ENCODE data around the gene SCD5.

Gene SCD5

DNA sequence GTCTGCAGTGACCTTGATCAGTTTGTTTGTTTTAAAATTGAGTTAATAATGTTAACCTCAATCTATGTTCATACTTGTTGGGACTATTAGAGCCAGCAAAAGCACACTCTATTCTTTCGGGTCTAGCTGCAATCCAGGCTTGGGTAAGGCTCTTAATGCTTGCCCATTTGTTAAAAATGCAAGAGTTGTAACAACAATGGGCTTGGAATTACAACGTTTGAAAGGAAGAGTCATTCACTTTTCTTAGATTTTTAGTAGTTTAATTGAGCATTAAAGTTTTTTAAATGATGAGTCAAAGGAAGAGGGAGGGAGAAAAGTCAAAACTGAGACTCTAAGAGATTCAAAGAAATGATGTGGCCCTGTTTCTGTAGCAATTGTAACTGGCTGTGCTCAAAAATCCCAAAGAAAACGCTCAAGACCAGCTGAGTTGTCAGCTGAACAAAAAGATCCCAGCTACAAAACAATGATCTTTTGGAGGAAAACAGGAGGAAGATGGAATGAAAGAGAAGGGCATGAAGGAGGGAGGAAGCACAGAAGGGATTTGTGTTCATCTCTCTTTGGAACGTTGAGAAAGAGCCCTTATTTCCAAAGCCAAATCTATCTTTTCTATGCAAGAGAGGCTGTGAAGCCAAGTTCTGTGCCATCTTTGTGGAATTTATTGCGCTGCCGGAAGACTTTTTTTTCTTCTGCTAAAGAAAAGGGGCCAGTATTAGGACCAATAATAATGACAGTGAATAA, 5.5 kb downstream of the SCD5 start:
- no peak for DNase-seq

DNA sequence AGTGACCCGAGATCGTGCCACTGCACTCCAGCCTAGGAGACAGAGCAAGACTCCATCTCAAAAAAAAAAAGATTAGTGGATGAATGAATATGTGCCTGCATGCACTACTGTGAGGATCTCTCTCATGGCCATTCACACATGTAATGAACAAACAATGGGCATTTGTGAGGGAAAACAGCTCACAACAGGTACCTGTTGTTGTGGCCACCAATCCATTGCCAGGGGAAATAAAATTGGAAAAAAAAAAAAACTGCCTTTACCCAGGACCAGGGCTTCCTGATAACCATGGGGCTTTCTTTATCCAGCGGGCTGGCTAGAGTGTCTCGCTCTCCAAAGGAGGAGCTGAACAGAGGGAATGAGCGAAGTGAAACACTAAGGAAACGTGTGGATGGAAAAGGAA, 7.4 kb downstream of the SCD5 start:
- no peak for DNase-seq

DNA sequence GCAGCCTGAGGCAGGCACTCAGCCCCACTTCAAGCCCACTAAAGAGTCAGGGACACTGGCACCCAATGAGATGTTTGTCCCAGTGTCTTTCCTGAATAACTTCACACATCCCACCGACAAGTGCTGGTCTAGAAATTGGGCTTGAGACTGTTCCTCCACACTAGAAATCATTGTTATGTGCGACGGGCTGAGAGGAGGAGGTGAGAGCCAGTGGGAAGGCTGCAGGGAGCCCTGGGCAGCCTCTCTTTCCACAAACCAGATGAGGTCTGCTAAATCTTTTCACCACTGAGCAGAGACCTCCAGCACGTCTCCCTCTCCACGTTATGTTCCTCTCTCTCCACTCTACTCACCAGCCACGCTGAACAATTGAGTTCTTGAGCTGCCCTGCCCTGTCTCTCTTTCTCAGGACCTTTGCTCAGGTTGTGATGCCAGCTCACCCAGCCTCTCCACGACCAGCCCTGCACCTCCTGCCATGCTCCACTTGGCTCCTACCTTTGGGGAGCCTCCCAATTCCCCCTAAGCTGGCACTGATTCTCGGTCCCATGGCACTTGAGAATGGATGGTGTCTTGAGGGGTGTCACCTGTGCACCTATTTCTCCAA, 8.4 kb downstream of the SCD5 start:
- DNase-seq, result no peak

DNA sequence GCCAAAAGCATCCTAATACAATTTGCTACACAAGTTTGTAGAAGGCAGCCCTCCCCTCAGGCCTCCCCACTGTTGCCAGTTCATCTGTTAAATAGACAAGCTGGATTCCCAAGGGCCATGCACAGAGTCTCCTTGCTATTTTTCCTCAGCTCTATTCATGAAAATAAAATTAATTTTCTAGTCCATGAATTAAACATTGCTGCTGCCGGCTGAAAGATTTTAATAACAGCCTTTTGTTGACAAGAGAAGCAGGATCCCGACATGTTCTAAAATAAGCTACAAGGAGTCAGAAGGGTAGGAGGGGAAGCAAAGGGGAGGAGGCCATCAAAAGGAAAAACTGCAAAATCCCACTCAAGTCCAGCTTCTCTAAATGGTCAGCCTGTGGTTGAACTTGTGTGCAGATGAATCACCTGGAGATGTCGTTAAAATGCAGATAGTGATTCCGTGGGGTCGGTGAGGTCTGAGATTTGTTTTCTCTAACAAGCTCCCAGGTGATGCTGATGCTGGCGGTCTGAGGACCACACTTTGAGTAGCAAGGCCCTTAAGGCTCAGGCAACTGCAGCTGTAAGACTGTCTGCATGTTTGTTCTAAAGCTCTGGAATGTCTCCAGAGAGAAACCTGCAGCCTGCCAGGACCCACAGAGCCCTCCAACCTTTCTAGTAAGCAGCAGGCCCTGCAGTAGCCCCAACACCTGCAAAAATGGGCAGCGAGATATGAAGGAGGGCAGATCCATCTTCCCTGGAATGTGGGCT, 9.4 kb downstream of the SCD5 start:
- no peak for DNase-seq

DNA sequence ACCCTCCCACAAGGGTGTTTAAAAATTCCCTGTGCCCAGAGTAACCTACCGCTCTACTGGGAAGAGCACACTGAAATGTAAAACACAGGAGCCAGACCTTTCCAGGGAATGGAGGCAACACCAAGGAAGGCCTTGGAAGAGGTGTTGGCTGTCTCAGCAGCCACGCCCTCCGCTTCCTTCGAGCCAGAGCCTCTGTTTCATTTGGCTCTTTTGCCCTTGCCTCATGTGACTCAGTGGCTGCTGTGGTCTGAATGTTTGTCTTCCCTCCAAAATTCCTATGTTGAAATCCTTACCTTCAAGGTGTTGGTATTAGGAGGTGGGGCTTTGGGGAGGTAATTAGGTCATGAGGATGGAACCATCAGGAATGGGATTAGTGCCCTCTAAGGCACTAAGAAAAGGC, 11.3 kb downstream of the SCD5 start:
- DNase-seq, result no peak

DNA sequence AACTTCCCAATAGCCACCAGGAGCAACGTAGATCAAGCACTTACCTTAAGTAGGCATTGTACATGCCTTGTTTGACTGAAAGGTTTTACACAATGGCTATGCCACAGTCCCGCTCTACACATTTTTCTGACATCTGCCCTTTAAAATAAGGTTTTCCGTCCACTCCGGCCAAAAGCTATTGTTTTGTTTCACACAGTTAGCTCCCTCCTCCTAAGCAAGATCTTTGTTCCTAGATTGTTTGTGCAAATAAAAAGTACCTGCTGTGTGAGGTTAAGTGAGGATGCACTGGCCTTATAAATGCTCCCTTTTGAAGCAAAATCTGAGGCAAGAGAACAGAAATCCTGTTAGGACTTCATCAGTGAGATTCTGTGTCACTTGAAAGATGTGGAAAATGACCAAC, 11.8 kb downstream of the SCD5 start:
- no peak for DNase-seq

DNA sequence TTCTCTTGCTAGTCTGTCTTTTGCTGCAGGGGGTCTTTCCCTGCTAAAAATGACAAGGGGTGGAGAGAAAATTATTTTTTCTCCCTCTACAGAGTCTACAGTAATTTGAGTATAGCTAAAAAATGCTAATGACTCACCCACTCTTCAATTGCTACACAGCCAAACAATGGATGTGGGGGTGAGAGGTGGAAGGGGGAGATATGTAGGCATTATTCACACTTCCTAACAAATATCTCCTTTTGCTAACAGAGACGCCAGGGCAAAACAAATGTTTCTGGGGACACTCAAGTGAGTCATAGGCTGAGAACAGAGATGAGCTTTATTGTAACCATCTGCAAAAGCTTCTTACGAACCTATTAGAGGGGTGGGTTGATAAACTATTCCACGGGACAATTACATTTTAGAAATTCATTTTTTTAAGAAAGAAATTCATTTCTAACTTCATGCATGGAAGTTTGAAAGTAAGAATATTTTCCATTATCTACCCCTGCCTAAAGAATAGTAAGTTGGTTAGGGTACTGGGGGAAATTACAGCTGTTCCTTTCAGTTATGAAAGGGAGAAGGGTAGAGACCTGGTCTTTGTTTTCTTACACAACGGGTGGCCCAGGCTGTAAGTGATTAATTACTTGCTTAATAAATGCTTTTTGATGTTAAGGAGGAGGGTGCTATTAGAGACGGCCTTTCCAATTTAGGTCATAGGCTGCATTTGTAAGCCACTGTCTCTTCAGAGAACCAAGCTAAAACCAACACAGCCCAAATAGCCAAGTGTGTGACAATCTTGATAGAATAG, 12.8 kb downstream of the SCD5 start:
- DNase-seq, result no peak

DNA sequence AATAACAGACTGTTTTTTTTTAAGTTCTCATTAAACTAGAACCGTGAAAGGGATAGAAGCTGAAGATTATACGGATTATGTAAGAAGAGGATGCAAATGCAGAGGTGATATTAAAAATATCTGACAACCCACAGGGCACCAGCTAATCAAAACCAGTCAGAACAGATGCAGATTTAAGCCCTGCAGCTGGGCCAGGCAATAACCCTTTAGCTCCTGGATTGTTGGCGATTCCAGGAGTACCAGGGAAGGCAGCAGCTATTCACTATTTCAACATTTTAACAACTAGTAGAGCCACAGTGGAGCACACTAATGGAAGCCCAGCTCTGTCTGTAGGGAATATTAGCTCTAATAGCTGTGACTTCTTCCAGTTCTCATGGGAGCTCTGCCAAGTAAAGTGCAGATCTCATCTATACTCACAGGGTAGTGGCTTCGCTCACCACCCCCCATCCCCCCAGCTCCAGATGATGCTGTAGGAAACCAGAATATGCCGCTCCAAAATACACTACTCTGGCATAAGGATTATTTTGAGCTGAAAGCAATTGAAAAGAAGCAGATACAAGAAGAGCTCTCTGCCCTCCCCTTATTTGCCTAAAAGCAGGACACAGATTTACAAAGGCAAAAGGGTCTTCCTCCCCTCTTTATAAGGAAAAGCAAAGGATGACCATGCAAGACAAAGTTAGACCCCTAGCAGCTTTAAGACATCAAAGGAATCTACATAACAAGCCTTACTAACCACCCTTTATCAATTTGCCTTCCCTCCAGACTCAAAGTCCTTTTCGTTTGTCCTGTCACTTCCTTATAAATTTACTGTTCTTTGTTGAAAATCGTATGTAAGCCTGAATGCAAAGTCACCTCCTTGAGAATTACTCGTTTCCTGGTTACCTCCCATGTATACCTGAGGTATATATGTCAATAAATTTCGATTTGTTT, 13.7 kb downstream of the SCD5 start:
- peak; percentile 40 for DNase-seq

DNA sequence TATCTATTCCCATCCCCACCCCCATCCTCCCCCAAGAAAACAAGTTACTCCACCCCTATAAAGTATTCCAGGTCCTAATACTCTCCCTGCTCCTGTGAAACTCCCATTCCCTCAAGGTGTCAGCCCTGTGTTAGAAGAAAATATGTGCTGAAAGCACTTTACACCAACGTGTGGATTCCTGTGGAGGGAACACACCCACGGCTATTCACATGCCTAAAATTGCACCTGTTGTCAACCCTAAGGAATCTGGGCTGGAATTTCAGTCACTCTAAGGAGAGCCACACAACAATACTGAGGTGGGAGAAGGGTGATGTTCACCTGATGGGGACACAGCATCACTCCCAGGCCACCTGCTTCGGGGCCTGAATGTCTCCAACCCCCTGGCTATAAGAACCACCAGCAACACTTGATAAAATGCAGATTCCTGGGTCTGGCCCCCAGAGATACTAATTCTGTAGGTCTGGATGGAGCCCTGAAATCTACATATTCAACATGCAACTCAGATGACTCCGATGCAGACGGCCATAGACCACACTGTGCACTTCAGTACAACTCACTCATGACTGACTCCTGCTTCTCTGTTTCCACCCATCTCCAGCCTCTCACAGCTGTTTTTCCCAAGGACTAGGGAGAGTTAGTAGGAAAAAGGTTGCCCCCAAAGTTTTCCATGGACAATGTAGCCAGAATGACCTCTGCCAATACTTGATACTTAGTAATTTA, 15.8 kb downstream of the SCD5 start:
- DNase-seq, result no peak

DNA sequence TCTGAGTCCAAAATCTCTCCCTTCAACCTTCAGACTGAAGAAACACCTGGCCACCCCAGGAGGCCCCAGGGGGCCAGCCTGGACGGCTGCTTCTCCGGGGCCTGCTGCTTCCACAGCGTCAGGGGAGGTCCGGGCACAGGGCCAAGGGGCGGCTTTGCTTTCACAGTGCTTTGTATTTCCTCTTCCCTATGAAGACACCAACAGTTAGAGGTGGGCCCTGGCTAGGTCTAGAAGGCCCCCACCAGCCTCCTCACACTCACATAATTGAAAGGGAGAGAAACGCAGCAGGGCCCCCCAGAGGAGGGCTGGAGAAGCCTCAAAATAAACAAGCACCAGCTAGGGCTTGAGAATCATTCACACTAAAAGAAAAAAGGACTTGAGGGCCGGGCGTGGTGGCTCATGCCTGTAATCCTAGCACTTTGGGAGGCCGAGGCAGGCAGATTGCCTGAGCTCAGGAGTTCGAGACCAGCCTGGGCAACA, 17.8 kb downstream of the SCD5 start:
- peak; percentile 94 for DNase-seq

DNA sequence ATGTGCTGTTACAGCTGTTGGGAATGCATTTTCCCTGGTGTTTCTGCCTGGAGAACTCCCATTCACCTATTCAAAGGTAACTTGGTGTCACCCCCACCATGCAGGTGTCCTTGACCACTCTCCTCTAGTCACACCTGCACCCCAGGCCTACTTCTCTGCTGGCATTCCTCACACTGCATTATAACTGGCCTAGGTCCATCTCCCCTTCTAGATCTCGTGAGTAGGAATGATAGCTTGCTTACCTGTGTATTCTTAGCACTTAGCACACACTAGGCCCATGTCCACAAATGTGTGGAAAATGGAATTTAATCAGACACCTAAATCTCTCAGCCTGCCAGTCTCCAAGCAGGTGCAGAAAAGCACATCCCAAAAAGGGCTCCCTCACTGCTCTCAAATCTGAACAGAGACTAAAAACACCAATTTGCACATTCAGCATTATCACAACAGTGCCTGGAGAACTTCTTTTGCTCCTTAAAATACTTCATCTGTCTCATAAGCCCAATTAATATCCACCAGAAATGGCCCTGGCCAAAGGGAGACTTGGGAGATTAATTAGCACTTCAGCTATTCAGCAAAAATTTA, 18.3 kb downstream of the SCD5 start:
- DNase-seq, result no peak

DNA sequence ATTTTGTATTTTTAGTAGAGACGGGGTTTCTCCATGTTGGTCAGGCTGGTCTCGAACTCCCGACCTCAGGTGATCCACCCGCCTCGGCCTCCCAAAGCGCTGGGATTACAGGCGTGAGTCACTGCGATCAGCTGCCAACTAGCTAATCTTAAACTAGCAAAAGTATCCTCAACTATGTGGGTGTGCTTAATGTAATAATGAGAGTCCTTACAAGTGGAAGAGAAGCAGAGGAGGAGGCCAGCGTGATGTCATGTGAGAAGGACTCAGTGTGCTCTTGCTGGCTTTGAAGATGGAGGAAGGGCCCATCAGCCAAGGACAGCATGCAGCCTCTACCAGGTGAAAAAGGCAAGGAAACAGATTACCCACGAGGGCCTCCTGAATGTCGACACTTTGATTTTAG, 19.6 kb downstream of the SCD5 start:
- no peak for DNase-seq

DNA sequence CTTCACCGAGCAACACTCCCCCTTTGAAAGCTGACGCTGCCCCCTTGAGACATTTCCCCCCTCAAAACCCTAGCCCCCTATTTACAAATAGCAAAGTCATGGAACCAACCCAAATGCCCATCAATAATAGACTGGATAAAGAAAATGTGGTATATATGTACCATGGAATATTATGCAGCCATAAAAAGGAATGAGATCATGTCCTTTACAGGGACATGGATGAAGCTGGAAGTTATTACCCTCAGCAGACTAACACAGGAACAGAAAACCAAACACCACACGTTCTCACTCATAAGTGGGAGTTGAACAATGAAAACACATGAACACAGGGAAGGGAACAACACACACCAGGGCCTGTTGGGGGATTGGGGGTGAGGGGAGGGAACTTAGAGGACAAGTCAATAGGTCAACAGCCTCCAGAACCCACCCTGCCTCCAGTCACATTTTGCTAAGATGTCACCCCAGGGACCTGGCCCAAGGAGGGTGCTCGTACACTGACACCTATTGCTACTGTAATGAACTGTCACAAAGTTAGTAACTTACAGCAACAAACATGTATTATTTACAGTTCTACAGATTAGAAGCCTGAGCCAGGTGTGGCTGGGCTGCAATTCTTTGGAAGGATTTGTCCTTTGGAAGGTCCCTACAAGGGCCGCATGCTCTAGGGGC, 20.6 kb downstream of the SCD5 start:
- DNase-seq, result no peak

DNA sequence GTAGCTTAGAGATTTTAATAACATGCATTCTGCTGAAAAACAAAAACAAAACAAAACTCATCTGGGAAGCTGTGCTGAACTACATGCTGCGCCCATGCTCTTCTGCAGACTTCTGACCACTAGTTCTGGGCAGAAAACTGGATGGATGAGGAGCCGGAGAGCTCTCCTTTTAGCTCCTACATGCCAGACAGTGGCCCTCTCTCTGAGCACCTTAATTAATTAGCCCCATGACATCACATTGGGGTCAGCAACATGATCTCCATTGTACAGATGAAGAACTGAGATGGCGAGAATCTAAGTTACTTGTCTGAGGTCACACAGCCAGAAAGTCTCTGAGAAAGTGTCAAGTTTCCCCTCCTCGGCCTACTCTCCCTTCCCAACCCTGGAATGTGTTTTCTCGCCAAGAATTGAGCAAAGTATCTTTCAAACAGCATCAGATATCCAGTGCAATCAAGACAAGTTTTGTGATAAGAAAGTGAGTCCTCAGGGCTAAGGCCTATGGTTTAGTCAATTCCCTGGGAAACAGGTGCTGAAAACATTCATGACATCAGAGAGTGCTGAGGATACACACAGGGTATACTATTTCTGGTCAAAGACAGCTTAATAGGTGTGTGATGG, 21.6 kb downstream of the SCD5 start:
- DNase-seq, result no peak

DNA sequence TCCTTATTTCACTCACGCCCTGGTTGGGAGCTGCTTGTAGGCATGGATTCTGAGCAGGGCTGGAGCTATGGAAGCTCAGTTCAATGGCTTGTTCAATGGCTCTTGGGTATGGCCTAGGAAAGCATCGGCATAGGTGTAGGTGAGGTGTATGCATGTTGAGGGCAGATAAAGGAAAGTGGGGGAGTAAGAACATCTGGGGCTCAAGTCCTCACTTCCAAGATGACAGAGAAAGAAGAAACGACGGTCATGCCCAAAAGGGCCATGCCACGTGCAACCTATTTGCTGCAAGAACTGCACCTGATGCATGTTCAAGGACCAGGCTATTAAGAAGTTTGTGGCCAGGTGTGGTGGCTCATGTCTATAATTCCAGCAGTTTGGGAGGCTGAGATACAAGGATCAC, 23.4 kb downstream of the SCD5 start:
- no peak for DNase-seq

DNA sequence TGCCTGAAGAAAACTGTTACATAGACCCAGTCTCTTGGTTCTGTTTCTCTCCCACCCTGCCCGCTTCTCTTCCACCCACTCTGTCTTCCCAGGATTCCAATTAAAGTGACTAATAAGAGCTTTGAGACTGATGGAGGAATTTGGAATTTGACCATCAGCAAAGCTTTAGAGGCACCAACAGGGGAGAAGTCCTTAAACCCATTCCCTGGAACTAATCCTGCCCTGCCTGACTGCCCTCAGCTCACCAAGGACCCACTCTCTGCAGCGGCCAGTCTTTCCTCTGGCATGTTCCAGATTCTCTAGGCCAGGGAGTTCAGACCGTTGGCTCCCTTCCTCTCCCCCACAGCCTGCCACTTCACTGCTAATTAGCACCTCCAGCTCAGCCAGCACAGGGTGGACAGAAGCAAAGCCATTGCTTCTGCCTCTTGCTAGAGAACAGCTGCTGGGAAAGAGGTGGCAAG, 23.9 kb downstream of the SCD5 start:
- DNase-seq, result no peak

DNA sequence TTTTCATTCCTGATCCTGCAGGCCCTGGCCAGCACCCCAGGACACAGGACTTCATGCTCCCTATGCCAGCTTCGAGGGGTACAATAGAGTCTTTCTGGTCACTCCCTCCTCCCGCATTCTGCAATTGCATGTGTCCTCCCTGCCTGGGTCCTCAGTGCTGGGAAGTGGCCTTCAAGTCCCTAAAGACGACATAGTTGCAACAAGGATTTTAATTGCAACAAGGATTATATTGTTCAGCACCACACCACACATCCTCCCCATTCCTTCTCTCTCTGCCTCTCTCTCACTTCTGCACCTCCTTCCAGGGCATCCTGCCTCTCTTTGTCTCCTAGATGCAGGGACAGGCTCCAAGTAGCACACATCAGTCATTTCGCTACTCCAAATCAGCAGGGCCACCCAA, 25.5 kb downstream of the SCD5 start:
- DNase-seq, result no peak

DNA sequence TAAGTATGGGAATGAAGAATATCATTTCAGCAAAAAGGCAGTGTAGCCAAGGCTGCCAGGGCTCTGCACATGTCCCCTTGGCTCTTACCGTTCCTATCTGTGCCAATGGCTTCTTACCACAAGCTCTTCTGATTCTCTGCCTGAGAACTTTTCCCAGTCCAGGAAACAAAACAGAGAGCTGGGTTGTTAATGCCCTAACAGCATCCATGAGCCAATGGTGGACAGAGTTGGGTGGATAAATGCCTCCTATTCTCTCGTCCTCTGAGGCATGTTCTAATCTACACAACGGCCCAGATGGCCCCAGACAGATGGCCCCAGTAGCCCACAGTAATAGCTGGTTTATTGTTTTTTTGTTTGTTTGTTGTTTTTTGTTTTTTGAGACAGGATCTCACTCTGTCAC, 28.0 kb downstream of the SCD5 start:
- peak; percentile 32 for DNase-seq

DNA sequence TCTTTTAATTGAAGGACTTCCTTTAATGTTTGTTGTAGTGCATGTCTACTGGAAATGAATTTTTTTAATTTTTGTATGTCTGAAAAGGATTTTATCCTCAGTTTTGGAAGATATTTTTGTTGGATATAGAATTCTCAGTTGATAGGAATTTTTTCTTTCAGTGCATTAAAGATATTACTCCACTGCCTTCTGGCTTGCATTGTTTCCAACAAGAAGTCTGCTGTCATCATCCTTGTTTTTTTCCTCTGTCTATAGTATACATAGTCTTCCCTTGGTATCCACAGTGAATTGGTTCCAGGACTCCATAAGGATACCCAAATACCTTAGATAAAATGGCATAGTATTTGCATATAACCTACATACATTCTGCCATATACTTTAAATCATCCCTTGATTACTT, 33.5 kb downstream of the SCD5 start:
- no peak for DNase-seq

DNA sequence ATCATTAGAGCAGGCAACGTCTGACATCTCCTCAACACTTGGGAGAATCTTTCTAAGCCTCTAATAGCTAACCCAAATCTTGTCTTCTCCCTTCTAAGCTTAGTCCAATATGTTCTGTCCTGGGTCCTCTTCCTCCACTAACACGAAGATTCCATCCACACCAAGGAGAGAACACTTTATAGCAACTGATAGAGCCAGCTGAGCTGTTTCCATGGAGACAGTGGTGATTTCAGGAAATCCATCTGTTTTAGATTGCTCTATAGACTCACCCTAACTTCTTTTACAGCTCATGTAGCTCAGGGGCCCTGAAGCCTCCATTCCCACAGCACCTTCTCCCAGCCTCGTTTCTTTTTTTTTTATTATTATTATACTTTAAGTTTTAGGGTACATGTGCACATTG, 37.4 kb downstream of the SCD5 start:
- peak; percentile 3 for DNase-seq

Measured in NCI-H2171 treated with DMSO at 0.1 percent for 48 hours (cell line).